Stomach (tissue), 9 donors: Measurements from ENCODE around the gene NRF1. TPM values are rescaled to one million over a fixed set of nuclear protein-coding genes. Genes with fewer than 3 reads are reported as not detected.
A peak's percentile ranks its signal among the peaks of the same experiment; 100 is the strongest.
"Not testable (repeated sequence)": the region's sequence is repeated elsewhere in the genome, so short reads cannot be mapped to it uniquely, and the experiment has no call there.

ENCODE experiments used
- DNase-seq, 2 donors: peaks; one replicate each; pipeline versions ENCODE4 v3.0.0 to v3.0.0-alpha.2; 2013 to 2019
- H3K27ac ChIP-seq, 5 donors: fragments of 200-600 bp in 4 of 5; sonication (generic) in 4 of 5; one replicate each; pipeline ENCODE4 v1.5.1; 2013 to 2019; ENCODE audit warnings: mild to moderate bottlenecking in 1 of 5, moderate library complexity in 1 of 5
- H3K27me3 ChIP-seq, 3 donors: fragments of 200-600 bp; sonication (generic); one replicate each; pipeline ENCODE4 v1.5.1; 2017 to 2019; ENCODE audit warnings: mixed run types in 1 of 3
- H3K36me3 ChIP-seq, 4 donors: fragments of 200-600 bp; sonication (generic); 1 replicate in 3 of 4; 2 replicates in 1 of 4; pipeline ENCODE4 v1.5.1; 2016 to 2019
- H3K4me1 ChIP-seq, 4 donors: fragments of 200-600 bp; sonication (generic); one replicate each; pipeline ENCODE4 v1.5.1; 2016 to 2019
- H3K4me3 ChIP-seq, 4 donors: fragments of 200-600 bp; sonication (generic) in 3 of 4; one replicate each; pipeline ENCODE4 v1.5.1; 2016 to 2019; ENCODE audit warnings: mild to moderate bottlenecking in 1 of 4
- H3K9me3 ChIP-seq, 4 donors: fragments of 200-600 bp; sonication (generic); one replicate each; pipeline ENCODE4 v1.5.1; 2016 to 2019
- CTCF ChIP-seq, 7 experiments: fragments of 450-650 bp in 4 of 7; fragments of 200-600 bp in 3 of 7; sonication (generic) in 3 of 7; IDR thresholded peaks; one replicate each; pipeline ENCODE4 v1.5.1; 2016 to 2019; ENCODE audit warnings: antibody characterized with exemption in 7 of 7, control low read depth in 2 of 7, mild to moderate bottlenecking in 1 of 7
- EP300 ChIP-seq: sonication (generic); formaldehyde crosslinking; IDR thresholded peaks from one replicate; pipeline ENCODE4 v1.6.1; 2017; ENCODE audit warnings: antibody characterized with exemption
- POLR2A ChIP-seq, 4 donors: fragments of 450-650 bp; IDR thresholded peaks; one replicate each; pipeline ENCODE4 v1.6.1; 2016; ENCODE audit warnings: antibody characterized with exemption in 4 of 4, control low read depth in 2 of 4, mild to moderate bottlenecking in 1 of 4, moderate library complexity in 1 of 4
- POLR2AphosphoS5 ChIP-seq, 3 donors: sonication (generic); formaldehyde crosslinking; IDR thresholded peaks; one replicate each; pipeline ENCODE4 v1.6.1; 2016; ENCODE audit warnings: antibody characterized with exemption in 3 of 3
- WGBS, 5 donors: extraction: QIAGEN DNeasy Blood & Tissue Kit in 3 of 5; methylation state at CpG; one replicate each; pipeline versions ENCODE4 v1.1.5 to v1.1.7; 2013 to 2018; 5-methylcytosine and 5-hydroxymethylcytosine counted together
- intact Hi-C: fragments of 100-400 bp; cut with DNase I; formaldehyde crosslinking; loops from one replicate; pipeline ENCODE4 v1.15.1; 2023; ENCODE audit warnings: low total_unique reads
- polyA plus RNA-seq, 3 donors: library from polyadenylated mRNA; stranded (reverse); fragments of 200-250 nt; gene quantifications; one replicate each; pipeline ENCODE4 v1.2.3, GENCODE V29; 2013
- total RNA-seq, 5 donors: library from RNA; depleted of rRNA; stranded (reverse); fragments of >200 nt; gene quantifications; one replicate each; pipeline versions ENCODE4 v1.1.0 to v1.2.3, GENCODE V29; 2014 to 2016
- donor health status: healthy with polysubstance abuse.
- donor health status: Bipolar disorder and iron deficiency.
- donor health status: healthy.

The NRF1 gene
- total and polyA plus RNA-seq, 8 donors, result 3.2 to 58.3 (median 10.1) TPM

- no peak for TF ChIP-seq EP300
- no peak for TF ChIP-seq POLR2A (IDR thresholded peaks at IDR 0.05)
- no peak for TF ChIP-seq POLR2AphosphoS5 (IDR thresholded peaks at IDR 0.05)
- TF ChIP-seq CTCF (IDR thresholded peaks at IDR 0.05), result no peak
- peaks cover 7 to 37% (median 33%) of the 10 kb centered on the region in 4 donors for H3K36me3 ChIP-seq
- intact Hi-C loops, result loop anchor here (10.0 kb wide), 1 partner anchor 155 kb away; no protein-coding TSS in a partner anchor
- no peaks in the 10 kb centered on the region for H3K27me3 ChIP-seq
- H3K4me1 ChIP-seq, result peaks cover 0 to 3% (median 0%) of the 10 kb centered on the region in 4 donors
- no peak for DNase-seq
- peaks cover 0 to 5% (median 0%) of the 10 kb centered on the region in 4 donors for H3K9me3 ChIP-seq
- H3K27ac ChIP-seq, result no peak overlapping the region
- WGBS, 5 donors, result 95 to 98% (median 98%) methylated on average over 2 of the region's 2 CpGs
- no peak overlapping the region for H3K4me3 ChIP-seq
Measured at GRCh38 chr7:129669901-129670300, 58.4 kb downstream of the NRF1 start.

GRCh38 chr7:129670656-129671055 lies 59.1 kb downstream of the NRF1 start:
- intact Hi-C loops, result no loop called here
- no peaks in the 10 kb centered on the region for H3K27me3 ChIP-seq
- H3K27ac ChIP-seq, result no peak overlapping the region
- peaks cover 0 to 12% (median 3%) of the 10 kb centered on the region in 4 donors for H3K9me3 ChIP-seq
- no peaks in the 10 kb centered on the region for H3K4me1 ChIP-seq
- H3K4me3 ChIP-seq, result no peak overlapping the region
- peak in 1 of 2 donors; percentile 19 for DNase-seq
- TF ChIP-seq POLR2AphosphoS5 (IDR thresholded peaks at IDR 0.05) (no peak), EP300 (no peak), CTCF (IDR thresholded peaks at IDR 0.05) (no peak), POLR2A (IDR thresholded peaks at IDR 0.05) (no peak)
- H3K36me3 ChIP-seq, result peaks cover 11 to 44% (median 41%) of the 10 kb centered on the region in 4 donors

DNA sequence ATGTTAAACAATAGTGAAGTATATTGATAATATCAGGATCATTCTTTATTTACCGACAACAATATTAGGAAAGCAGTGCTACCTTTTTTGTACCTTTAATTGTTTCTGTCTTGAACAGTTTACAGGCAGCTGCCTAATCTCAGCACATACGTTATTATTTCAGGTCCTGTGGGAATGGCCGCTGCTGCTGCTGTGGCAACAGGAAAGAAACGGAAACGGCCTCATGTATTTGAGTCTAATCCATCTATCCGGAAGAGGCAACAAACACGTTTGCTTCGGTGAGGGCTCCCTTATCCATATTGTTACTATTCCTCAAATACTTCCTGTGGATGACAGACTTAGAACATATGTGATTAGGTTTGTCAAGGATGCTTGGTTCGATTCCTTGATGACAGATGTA lies 59.7 kb downstream of the NRF1 start:
- DNase-seq, result peak in 1 of 2 donors; percentile 43
- 83 to 89% (median 88%) methylated on average over 9 of the region's 9 CpGs for WGBS, 5 donors
- intact Hi-C loops, result no loop called here
- Histone ChIP-seq H3K4me3 (no peak overlapping the region), H3K27me3 (no peaks in the 10 kb centered on the region), H3K27ac (no peak overlapping the region), H3K9me3 (peaks cover 0 to 15% (median 5%) of the 10 kb centered on the region in 4 donors), H3K4me1 (no peaks in the 10 kb centered on the region), H3K36me3 (peaks cover 11 to 48% (median 47%) of the 10 kb centered on the region in 4 donors)
- TF ChIP-seq POLR2AphosphoS5 (IDR thresholded peaks at IDR 0.05) (no peak), EP300 (no peak)

DNA sequence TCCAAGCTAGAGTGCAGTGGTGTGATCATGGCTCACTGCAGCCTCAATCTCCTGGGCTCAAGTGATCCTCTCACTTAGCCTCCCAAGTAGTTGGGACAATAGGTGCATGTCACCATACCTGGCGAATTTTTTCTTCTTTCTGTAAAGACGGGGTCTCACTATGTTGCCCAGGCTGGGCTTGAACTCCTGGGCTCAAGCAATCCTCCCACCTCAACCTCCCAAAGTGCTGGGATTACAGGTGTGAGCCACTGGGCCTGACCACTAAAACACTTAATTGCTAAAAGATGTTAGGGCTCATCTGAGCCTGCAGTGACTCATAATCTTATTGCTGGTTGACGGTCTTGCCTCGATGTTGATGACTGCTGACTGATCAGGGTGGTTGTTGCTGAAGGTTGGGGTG lies 63.0 kb downstream of the NRF1 start:
- DNase-seq, H3K27ac ChIP-seq, intact Hi-C loops, H3K4me1 ChIP-seq, H3K27me3 ChIP-seq, H3K4me3 ChIP-seq: not testable (repeated sequence)
- H3K9me3 ChIP-seq, result peaks cover 0 to 15% (median 5%) of the 10 kb centered on the region in 4 donors
- WGBS, 5 donors, result 90 to 98% (median 95%) methylated on average over 4 of the region's 4 CpGs
- H3K36me3 ChIP-seq, result peaks cover 11 to 78% (median 68%) of the 10 kb centered on the region in 4 donors

DNA sequence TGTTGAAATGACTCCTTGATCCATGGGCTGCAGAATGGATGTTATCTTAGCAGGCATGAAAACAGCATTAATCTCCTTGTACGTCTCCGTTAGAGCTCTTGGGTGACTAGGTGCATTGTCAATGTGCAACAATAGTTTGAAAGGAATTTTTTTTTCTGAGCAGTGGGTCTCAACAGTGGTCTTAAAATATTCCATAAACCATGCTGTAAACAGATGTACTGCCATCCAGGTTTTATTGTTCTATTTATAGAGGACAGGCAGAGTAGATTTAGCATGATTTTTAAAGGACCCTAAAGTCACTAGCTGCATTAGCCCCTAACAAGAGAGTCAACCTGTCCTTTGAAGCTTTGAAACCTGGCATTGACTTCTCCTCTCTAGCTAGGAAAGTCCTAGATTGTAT lies 64.0 kb downstream of the NRF1 start:
- H3K9me3 ChIP-seq, result peaks cover 0 to 15% (median 5%) of the 10 kb centered on the region in 4 donors
- TF ChIP-seq CTCF (IDR thresholded peaks at IDR 0.05), result no peak
- TF ChIP-seq EP300, result no peak
- no peak for TF ChIP-seq POLR2AphosphoS5 (IDR thresholded peaks at IDR 0.05)
- TF ChIP-seq POLR2A (IDR thresholded peaks at IDR 0.05), result no peak
- no peak for DNase-seq
- no peaks in the 10 kb centered on the region for H3K27me3 ChIP-seq
- no peaks in the 10 kb centered on the region for H3K4me1 ChIP-seq
- intact Hi-C loops, result no loop called here
- 96 to 100% (median 97%) methylated on average over 2 of the region's 2 CpGs for WGBS, 5 donors
- H3K36me3 ChIP-seq, result peaks cover 11 to 87% (median 78%) of the 10 kb centered on the region in 4 donors
- no peak overlapping the region for H3K4me3 ChIP-seq
- no peak overlapping the region for H3K27ac ChIP-seq
